CD14-positive monocyte (primary cell): ENCODE results near the gene S1PR2. TPM values are rescaled to one million over a fixed set of nuclear protein-coding genes. Genes with fewer than 3 reads are reported as not detected.

Experiments
- DNase-seq, 3 donors: peaks; one replicate each; pipeline ENCODE4 v3.0.0-alpha.2; 2011 to 2022
- H2AFZ ChIP-seq: 2 replicates; pipeline ENCODE4 v1.6.0; 2012; ENCODE audit warnings: mild to moderate bottlenecking, low read depth, low read length, inconsistent platforms; ENCODE audit not compliant: insufficient read depth, poor library complexity, severe bottlenecking
- H3K27ac ChIP-seq, 2 donors: 1 replicate in 1 of 2; 2 replicates in 1 of 2; pipeline ENCODE4 v1.5.1; 2012 to 2013; ENCODE audit warnings: low read length in 2 of 2, control low read depth in 1 of 2, inconsistent platforms in 1 of 2, low read depth in 1 of 2, mild to moderate bottlenecking in 1 of 2
- H3K27me3 ChIP-seq, 2 donors: one replicate each; pipeline versions ENCODE4 v1.6.0 to v1.6.1; 2011 to 2013; ENCODE audit warnings: low read length in 2 of 2; ENCODE audit not compliant: control insufficient read depth in 2 of 2, insufficient read depth in 2 of 2
- H3K36me3 ChIP-seq, 2 donors: replicated peaks in 1 of 2; 1 replicate in 1 of 2; 2 replicates in 1 of 2; pipeline versions ENCODE4 v1.5.1 to v1.6.1; 2012 to 2013; ENCODE audit warnings: low read length in 2 of 2, control low read depth in 1 of 2, inconsistent platforms in 1 of 2, mild to moderate bottlenecking in 1 of 2; ENCODE audit not compliant: insufficient read depth in 2 of 2, control insufficient read depth in 1 of 2
- H3K4me1 ChIP-seq, 2 donors: 1 replicate in 1 of 2; 2 replicates in 1 of 2; pipeline versions ENCODE4 v1.5.1 to v1.6.1; 2012 to 2013; ENCODE audit warnings: low read length in 2 of 2, control low read depth in 1 of 2, inconsistent platforms in 1 of 2, mild to moderate bottlenecking in 1 of 2, moderate library complexity in 1 of 2; ENCODE audit not compliant: insufficient read depth in 2 of 2, control insufficient read depth in 1 of 2
- H3K4me2 ChIP-seq: replicated peaks from 2 replicates; pipeline ENCODE3; 2012; ENCODE audit warnings: low read length, moderate library complexity, mild to moderate bottlenecking; ENCODE audit not compliant: poor library complexity, severe bottlenecking; ENCODE audit errors: extremely low read depth
- H3K4me3 ChIP-seq, 3 experiments: fragments of 200-600 bp in 1 of 3; sonication (generic) in 1 of 3; replicated peaks in 1 of 3; 1 replicate in 2 of 3; 2 replicates in 1 of 3; pipeline ENCODE4 v1.5.1; 2011 to 2013; ENCODE audit warnings: low read length in 3 of 3, mild to moderate bottlenecking in 3 of 3, control low read depth in 2 of 3, low read depth in 2 of 3, inconsistent platforms in 1 of 3, moderate library complexity in 1 of 3
- H3K79me2 ChIP-seq: 2 replicates; pipeline ENCODE4 v1.6.0; 2012; ENCODE audit warnings: mild to moderate bottlenecking, control low read depth, inconsistent platforms, low read length, moderate library complexity; ENCODE audit not compliant: insufficient read depth
- H3K9ac ChIP-seq: 2 replicates; pipeline ENCODE4 v1.6.0; 2017; ENCODE audit warnings: low read length, mild to moderate bottlenecking; ENCODE audit not compliant: insufficient read depth, poor library complexity, severe bottlenecking
- H3K9me3 ChIP-seq, 2 donors: replicated peaks in 1 of 2; 1 replicate in 1 of 2; 2 replicates in 1 of 2; pipeline versions ENCODE4 v1.5.1 to v1.6.1; 2012 to 2013; ENCODE audit warnings: low read length in 2 of 2, control low read depth in 1 of 2; ENCODE audit not compliant: control insufficient read depth in 1 of 2, insufficient read depth in 1 of 2
- H4K20me1 ChIP-seq: 2 replicates; pipeline ENCODE4 v1.6.0; 2012; ENCODE audit warnings: mild to moderate bottlenecking, low read length, control low read depth, moderate library complexity; ENCODE audit not compliant: insufficient read depth
- H3K27ac Mint-ChIP-seq, 7 donors: one replicate each; pipeline ENCODE4 v1.8.0; 2020; ENCODE audit warnings: mild to moderate bottlenecking in 7 of 7, mixed read lengths in 7 of 7, moderate library complexity in 6 of 7, inconsistent platforms in 2 of 7
- H3K27me3 Mint-ChIP-seq, 3 donors: one replicate each; pipeline ENCODE4 v1.8.0; 2021 to 2022; ENCODE audit warnings: low read depth in 3 of 3, mild to moderate bottlenecking in 3 of 3, mixed read lengths in 3 of 3, moderate library complexity in 3 of 3, inconsistent platforms in 1 of 3
- H3K36me3 Mint-ChIP-seq, 2 donors: one replicate each; pipeline ENCODE4 v1.8.0; 2020; ENCODE audit warnings: mixed read lengths in 2 of 2, inconsistent platforms in 1 of 2, mild to moderate bottlenecking in 1 of 2
- H3K4me1 Mint-ChIP-seq: one replicate; pipeline ENCODE4 v1.8.0; 2020; ENCODE audit warnings: mild to moderate bottlenecking, mixed read lengths
- H3K4me3 Mint-ChIP-seq, 2 donors: one replicate each; pipeline ENCODE4 v1.8.0; 2020; ENCODE audit warnings: mild to moderate bottlenecking in 2 of 2, mixed read lengths in 2 of 2, moderate library complexity in 1 of 2
- H3K9me3 Mint-ChIP-seq, 7 donors: one replicate each; pipeline ENCODE4 v1.8.0; 2020 to 2022; ENCODE audit warnings: mixed read lengths in 7 of 7, mild to moderate bottlenecking in 6 of 7, moderate library complexity in 6 of 7, inconsistent platforms in 2 of 7
- WGBS: methylation state at CpG from one replicate; pipeline ENCODE4 v1.1.5; 2013; ENCODE audit warnings: missing lambda C conversion rate; ENCODE audit not compliant: insufficient coverage; 5-methylcytosine and 5-hydroxymethylcytosine counted together
- intact Hi-C, 2 donors: fragments of 100-400 bp; cut with micrococcal nuclease; formaldehyde crosslinking; loops; one replicate each; pipeline versions ENCODE4 v1.15.0 to v1.15.1; 2023
- polyA plus RNA-seq, 3 donors: library from polyadenylated mRNA; depleted of rRNA in 1 of 3; unstranded in 2 of 3; stranded (reverse) in 1 of 3; fragments of 300-500 nt in 2 of 3; fragments of >200 nt in 1 of 3; fragmentation: Illumina TruSeq in 2 of 3; gene quantifications; 1 replicate in 2 of 3; 2 replicates in 1 of 3; pipeline ENCODE4 v1.2.3, GENCODE V29; 2012 to 2021
- TF ChIP-seq, protein P1 (sequence below): fragments of 200-600 bp; IDR thresholded peaks from one replicate; pipeline ENCODE4 v1.8.0; 2022; ENCODE audit warnings: antibody characterized with exemption, mild to moderate bottlenecking

The S1PR2 gene
- polyA plus RNA-seq, 3 donors: 0.40 to 2.0 (median 0.55) TPM

- peaks cover 17% of the 10 kb centered on the region for H3K4me1 Mint-ChIP-seq
- DNase-seq: peak in 2 of 3 donors; percentile 35 to 42
- peaks cover 12 to 31% (median 30%) of the 10 kb centered on the region in 3 donors for H3K27me3 Mint-ChIP-seq
- no peak overlapping the region for H2AFZ ChIP-seq
- peaks cover 16 to 35% of the 10 kb centered on the region in 2 donors for H3K4me1 ChIP-seq
- H3K4me3 ChIP-seq: no peak overlapping the region
- H3K27me3 ChIP-seq: peaks cover 0 to 18% of the 10 kb centered on the region in 2 donors
- H3K4me2 ChIP-seq: no peak overlapping the region
- no peaks in the 10 kb centered on the region for H3K79me2 ChIP-seq
- H3K36me3 Mint-ChIP-seq: peaks cover 0 to 4% of the 10 kb centered on the region in 2 donors
- peaks cover 0 to 2% (median 0%) of the 10 kb centered on the region in 7 donors for H3K9me3 Mint-ChIP-seq
- H3K36me3 ChIP-seq: no peaks in the 10 kb centered on the region
- peaks cover 0 to 6% of the 10 kb centered on the region in 2 donors for H3K9me3 ChIP-seq
- no peak overlapping the region for H3K9ac ChIP-seq
- intact Hi-C loops: no loop called here
- H4K20me1 ChIP-seq: no peaks in the 10 kb centered on the region
- TF ChIP-seq, protein P1, sequence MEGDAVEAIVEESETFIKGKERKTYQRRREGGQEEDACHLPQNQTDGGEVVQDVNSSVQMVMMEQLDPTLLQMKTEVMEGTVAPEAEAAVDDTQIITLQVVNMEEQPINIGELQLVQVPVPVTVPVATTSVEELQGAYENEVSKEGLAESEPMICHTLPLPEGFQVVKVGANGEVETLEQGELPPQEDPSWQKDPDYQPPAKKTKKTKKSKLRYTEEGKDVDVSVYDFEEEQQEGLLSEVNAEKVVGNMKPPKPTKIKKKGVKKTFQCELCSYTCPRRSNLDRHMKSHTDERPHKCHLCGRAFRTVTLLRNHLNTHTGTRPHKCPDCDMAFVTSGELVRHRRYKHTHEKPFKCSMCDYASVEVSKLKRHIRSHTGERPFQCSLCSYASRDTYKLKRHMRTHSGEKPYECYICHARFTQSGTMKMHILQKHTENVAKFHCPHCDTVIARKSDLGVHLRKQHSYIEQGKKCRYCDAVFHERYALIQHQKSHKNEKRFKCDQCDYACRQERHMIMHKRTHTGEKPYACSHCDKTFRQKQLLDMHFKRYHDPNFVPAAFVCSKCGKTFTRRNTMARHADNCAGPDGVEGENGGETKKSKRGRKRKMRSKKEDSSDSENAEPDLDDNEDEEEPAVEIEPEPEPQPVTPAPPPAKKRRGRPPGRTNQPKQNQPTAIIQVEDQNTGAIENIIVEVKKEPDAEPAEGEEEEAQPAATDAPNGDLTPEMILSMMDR: peak; percentile 46
- H3K4me3 Mint-ChIP-seq: no peak overlapping the region
- no peak overlapping the region for H3K27ac Mint-ChIP-seq
- no peak overlapping the region for H3K27ac ChIP-seq
- 53% methylated on average over 2 of the region's 2 CpGs for WGBS
Measured at GRCh38 chr19:10228920-10229319, 2.2 kb downstream of the S1PR2 start.

- DNase-seq: peak; percentile 43 to 68 (median 51)
- no CpG with 5 or more reads among the region's 5 CpGs for WGBS
- peaks cover 0 to 18% of the 10 kb centered on the region in 2 donors for H3K27me3 ChIP-seq
- H3K27ac Mint-ChIP-seq: peak overlapping the region in 2 of 7 donors; percentile 8 to 33
- TF ChIP-seq, protein P1: no peak
- no peaks in the 10 kb centered on the region for H3K36me3 ChIP-seq
- H3K36me3 Mint-ChIP-seq: peaks cover 0 to 5% of the 10 kb centered on the region in 2 donors
- H4K20me1 ChIP-seq: no peaks in the 10 kb centered on the region
- no peaks in the 10 kb centered on the region for H3K79me2 ChIP-seq
- H3K9me3 ChIP-seq: peaks cover 0 to 6% of the 10 kb centered on the region in 2 donors
- peaks cover 0 to 2% (median 0%) of the 10 kb centered on the region in 7 donors for H3K9me3 Mint-ChIP-seq
- peaks cover 17% of the 10 kb centered on the region for H3K4me1 Mint-ChIP-seq
- no peak overlapping the region for H3K4me3 ChIP-seq
- H3K9ac ChIP-seq: no peak overlapping the region
- no peak overlapping the region for H3K4me3 Mint-ChIP-seq
- no peak overlapping the region for H3K27ac ChIP-seq
- no peak overlapping the region for H3K4me2 ChIP-seq
- no peak overlapping the region for H2AFZ ChIP-seq
- H3K4me1 ChIP-seq: peaks cover 16 to 35% of the 10 kb centered on the region in 2 donors
- H3K27me3 Mint-ChIP-seq: peaks cover 13 to 29% (median 27%) of the 10 kb centered on the region in 3 donors
- intact Hi-C loops: no loop called here
Measured at GRCh38 chr19:10228393-10228792, 2.7 kb downstream of the S1PR2 start.
